Measurements from ENCODE around the gene TMEM131L.
A peak's percentile ranks its signal among the peaks of the same experiment; 100 is the strongest.
"Not testable (repeated sequence)": the region's sequence is repeated elsewhere in the genome, so short reads cannot be mapped to it uniquely, and the experiment has no call there.

Gene TMEM131L

DNA sequence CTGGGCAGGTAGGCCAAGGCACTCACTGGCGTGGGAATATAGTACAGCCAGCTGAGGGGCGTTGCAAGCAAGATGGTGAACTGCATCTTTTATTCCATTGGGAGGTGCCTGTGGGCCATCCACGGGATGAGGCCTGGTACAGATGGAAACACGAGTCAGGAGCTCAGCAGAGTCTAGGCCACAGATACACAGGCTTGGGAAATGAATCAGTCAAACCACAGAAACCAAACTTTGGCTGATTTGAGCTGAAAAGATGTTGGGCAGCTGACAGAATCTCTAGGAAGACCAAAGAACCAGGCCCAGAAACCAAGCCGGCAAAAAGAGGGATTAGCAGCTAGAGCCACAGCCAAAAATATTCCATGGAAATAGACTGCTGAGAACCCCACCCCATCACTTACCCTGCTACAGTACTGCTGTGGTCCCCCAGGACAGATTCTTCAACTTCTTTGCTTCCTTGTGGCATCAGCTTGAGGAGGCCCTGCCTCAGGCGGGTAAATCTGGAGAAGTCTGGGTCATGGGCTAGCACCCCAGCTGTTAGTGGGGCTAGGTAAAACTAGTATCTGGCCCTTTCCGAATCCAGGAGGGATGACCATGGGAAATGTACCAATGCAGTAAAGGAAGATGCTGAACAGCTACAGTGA lies 75.4 kb downstream of the TMEM131L start:
- peak; percentile 95 for DNase-seq (ENCODE audit: low read depth, low spot score)

DNA sequence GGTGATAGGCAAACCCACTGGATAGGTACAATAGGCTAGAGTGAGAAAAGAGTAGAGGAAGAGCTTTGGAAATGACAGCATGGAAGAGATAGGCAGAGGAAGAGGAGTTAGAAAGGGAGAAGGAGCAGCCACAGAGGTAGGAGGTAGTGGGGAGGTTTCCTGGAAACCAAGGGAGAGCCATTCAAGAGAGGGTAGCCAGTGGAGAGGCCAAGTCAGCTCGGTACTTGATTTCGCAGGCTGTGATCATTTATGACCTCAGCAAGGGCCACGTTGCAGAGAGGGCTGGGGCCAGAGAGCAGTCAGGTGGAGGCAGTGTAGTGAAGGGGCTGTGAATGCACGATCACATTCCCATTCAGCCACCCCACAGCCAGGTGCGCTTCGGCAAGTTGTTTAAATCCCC lies 76.0 kb downstream of the TMEM131L start:
- no peak for DNase-seq (ENCODE audit: low read depth, low spot score)

DNA sequence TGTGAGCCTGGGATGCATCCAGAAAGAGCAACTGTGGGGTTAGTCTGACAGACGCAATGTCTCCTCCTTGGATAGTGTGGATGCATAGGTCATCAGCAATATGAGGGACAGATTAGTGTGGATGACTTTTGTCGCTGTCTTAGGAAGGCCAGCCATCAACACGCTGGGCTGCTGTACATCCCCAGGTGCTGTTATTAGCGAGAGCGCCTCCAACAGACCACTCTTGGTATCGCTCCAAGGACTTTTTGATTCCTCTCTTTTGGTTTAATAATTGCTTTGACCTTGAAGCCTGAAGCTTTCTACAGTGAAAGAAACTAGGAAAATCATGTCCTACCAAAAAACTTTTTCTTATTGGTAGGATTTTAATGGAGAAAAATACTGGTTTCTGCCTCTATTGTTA lies 76.7 kb downstream of the TMEM131L start:
- no peak for DNase-seq (ENCODE audit: low read depth, low spot score)

- no peak for DNase-seq (ENCODE audit: low read depth, low spot score)
Observed at GRCh38 chr4:153543351-153543750, 77.2 kb downstream of the TMEM131L start.

GRCh38 chr4:153545822-153546221 lies 79.7 kb downstream of the TMEM131L start:
- DNase-seq (ENCODE audit: low read depth, low spot score), result no peak

DNA sequence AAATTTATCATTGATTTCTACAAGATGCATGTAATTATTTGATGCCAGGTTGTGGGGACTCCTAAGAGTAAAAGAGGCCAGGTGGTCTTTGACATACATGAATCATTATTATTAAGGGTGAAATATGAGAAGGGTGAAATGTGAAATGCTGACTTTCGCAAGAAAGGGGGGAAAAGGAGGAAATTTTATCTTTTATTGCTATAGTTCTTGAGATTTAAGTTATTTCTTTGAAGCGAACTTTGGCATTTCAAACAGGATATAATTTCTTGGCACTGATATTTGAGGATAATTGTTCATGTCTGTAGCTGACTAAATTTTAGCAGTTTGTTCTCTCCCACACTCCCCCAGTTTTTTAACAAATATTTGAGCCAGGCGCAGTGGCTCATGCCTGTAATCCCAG lies 80.1 kb downstream of the TMEM131L start:
- DNase-seq (ENCODE audit: low read depth, low spot score), result no peak

DNA sequence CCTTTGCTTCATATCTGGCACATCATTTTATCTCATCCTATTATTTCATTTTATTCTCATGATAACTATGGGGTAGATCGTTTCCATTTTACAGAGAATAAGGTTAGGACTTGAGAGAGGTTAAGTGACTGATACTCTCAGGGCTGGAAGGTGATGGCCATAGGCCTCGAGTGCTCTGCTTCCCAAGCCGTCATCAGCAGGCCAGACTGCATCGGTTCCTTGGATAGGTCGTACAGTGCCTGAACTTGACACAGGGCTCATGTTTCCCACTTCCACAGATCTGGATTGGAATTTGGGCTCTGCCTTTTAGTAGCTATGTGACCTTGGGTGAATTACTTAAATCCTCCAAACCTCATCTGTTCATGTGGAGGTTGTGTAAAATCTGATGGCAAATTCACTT lies 81.4 kb downstream of the TMEM131L start:
- DNase-seq (ENCODE audit: low read depth, low spot score), result no peak

DNA sequence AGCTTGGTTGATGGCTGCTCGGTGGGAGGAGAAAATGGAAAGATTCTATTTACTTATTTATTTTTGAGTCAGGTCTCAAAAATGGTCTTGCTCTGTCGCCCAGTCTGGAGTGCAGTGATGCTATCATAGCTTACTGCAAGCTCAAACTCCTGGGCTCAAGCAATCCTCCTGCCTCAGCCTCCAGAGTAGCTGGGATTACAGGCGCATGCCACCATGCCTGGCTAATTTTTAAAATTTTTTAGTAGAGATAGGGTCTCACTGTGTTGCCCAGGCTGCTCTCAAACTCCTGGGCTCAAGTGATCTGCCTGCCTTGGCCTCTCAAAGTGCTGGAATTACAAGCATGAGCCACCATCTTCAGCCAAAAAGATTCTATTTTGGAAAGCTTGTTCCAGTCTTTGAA lies 82.7 kb downstream of the TMEM131L start:
- DNase-seq (ENCODE audit: low read depth, low spot score), result not testable (repeated sequence)

- DNase-seq (ENCODE audit: low read depth, low spot score), result no peak
Observed at GRCh38 chr4:153549405-153549804, 83.2 kb downstream of the TMEM131L start.

DNA sequence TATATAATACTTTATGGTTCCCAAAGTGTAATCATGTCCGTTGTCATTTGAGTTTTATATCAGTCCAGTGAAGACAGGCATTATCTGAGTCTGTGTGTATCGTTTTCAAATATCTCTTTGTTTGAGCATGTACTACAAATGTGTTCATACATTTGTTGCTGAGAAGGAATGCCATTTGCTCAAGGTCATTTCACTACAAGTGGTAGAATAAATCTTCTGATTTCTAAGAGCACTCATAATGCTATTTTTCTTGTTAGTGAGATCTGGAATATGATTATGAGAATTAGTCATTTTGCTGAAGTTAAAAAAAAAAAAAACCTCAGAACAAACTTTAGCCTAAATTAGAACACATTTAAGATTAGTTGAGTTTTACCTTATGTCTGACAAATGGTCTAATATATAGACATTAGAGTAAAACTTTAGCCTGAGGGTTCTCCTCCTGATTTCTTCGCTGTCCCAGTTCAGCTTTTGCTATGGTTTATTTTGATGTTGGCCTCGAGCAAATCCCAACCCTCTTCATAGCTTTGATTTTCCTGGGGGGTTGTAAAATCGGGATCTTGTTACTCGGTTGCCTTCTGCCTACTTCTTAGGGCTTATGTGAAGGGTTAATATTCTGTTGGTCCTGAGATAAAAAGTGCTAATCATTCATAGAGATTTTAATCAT lies 87.1 kb downstream of the TMEM131L start:
- no peak for DNase-seq (ENCODE audit: low read depth, low spot score)

DNA sequence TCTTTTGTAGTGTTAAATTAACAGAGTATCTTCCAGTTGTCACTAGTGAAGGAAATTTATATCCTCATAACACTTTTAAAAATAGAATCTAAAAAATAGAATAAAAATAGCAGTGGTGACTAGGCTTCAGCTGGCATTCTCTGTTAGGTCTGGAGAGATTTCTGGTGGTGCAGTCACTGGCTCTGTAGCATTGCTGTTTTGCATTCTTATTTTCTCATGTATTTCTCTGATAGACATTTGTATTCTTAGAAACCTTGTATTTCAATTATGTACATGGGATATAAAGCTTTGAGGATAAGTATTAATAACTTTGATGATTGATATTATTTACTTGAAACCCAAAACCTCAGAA lies 87.6 kb downstream of the TMEM131L start:
- no peak for DNase-seq (ENCODE audit: low read depth, low spot score)

DNA sequence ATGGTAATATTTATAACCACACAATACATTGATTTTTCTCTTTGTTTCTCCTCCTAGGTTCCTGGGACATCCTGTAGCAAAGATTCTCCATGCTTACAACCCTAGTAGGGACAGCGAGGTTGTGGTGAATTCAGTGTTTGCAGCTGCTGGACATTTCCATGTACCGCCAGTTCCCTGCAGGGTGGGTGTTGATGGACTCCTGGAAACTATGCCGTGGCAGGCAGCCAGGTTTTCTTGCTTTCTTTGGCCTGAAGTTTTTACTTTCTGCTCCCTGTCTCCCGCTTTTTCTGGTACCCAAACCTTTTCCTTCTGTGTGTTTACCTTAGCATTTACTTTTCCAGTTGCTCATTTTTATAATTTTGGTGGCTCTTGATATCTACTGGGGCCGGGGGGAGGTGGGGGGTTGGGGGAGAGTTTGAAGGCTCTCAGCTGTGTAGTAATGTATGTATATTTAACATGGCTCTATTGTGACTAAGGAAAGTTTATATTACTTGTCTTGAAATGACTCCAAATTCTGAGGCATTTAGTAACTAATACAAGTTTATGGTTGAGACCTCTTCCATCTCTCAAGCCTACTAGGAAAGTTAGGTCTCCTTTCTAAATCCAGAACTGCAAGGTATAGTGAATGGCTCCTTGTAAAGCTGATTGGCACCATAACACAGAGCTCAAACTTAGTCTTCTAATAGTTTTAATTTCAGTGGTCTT lies 89.7 kb downstream of the TMEM131L start:
- peak; percentile 94 for DNase-seq (ENCODE audit: low read depth, low spot score)

DNA sequence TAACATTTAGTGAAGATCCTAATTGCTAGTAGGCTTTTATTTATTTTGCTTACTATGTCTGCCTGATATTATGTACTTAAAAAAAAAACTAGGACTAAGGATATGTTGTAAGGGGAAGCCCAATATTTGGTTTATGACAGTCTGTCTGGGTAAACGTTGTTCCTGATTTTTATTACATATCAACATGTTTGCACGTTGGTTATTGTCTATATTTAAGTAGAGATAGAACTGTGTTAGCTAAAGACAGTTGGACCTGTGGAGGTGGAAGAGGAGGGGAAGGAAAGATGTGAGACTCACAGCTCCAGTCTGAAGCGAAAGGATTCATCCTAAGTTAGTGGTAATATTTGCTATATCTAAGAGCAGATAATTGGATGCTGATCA lies 90.3 kb downstream of the TMEM131L start:
- no peak for DNase-seq (ENCODE audit: low read depth, low spot score)

DNA sequence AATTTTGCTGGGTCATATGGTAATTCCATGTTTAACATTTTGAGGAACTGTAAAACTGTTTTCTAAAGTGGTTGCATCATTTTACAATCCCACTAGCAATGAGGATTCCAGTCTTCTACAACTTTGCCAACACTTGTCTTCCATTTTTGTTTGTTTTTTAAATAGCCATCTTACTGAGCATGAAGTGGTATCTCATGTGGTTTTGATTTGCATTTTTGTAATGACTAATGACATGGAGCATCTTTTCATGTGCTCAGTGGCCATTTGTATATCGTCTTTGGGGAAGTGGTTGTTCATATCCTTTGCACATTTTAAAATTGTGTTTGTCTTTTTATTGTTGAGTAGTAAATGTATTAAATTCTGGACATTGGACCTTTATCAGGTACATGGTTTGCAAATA lies 94.7 kb downstream of the TMEM131L start:
- no peak for DNase-seq (ENCODE audit: low read depth, low spot score)

DNA sequence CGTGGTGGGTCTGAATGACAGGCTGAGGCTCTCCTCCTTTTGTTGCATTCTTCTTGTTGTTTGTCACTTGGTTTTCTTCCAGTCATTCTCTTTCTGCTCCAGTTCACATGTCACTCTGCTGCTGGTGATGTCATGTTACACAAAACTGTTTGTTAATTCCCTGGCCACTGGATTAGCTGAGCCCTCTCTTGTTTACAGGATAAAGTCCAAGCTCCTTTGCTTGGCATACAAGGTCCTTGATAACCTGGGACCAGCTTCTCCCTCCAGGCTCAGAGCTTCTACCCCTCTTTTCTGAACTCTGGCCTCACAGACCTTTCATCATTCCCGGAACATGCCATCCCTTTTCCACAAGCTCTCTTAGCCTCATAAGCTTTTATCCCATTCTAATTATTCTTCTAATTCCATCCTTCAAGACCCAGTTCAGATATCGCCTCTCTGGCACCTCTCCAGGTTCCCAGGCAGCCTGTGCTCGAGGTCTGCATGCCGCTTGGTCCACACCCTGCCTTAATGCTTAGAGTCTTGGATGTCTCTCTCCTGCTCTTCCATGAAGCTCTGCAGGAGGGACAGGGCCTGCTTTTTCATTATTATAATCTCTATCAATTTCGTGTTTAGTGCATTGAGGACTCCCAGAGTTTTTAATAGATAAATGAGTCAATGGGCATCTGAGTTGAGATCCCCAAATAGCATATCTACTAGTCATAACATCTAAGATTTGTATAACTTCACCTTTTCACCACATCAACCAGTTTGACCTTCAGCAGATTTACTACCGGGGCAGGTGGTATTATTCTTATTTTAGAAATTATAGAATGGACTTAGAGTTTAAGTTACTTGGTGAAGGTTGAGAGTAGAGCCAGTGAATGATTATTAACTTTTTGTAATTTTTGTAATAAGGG lies 98.7 kb downstream of the TMEM131L start:
- peak; percentile 82 for DNase-seq (ENCODE audit: low read depth, low spot score)

- no peak for DNase-seq (ENCODE audit: low read depth, low spot score)
Observed at GRCh38 chr4:153566631-153567150, 100.5 kb downstream of the TMEM131L start.

- DNase-seq (ENCODE audit: low read depth, low spot score), result not testable (repeated sequence)
Observed at GRCh38 chr4:153567660-153568059, 101.5 kb downstream of the TMEM131L start.

DNA sequence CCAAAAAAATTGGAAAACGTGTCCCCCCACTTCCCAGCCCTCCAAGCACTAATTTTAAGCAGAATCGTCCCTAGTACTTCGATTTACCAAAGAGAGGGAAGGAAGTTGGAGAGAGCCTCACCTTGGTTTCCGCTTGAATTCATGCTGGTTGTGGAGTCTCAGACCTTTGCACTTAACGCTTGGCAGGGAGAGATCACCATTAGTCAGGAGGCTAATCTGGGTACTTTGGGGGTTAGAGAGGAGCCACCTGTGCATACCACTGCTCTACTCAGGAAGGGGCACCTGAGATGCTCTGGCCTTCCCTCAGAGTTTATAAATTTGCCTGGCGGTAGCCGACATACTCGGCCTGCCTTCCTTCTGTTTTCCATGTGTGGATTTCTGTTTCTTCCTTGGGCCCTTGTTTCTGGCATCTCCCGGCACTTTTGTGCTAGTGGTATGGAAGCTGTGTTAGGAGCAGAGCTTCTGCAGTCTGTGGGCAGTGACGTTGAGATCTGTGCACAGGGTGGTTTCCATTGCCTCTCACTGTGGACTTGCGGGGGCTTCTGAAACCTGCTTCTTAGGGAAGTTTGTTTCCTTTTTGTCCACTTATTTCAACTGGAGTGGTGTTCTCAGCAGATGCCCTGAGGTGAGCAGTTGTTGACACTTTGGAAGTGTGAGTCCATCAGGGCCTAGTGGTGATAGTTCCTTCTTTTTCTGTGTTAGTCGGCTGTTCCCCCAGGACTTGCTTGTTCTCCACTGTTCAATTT lies 104.2 kb downstream of the TMEM131L start:
- DNase-seq (ENCODE audit: low read depth, low spot score), result no peak

DNA sequence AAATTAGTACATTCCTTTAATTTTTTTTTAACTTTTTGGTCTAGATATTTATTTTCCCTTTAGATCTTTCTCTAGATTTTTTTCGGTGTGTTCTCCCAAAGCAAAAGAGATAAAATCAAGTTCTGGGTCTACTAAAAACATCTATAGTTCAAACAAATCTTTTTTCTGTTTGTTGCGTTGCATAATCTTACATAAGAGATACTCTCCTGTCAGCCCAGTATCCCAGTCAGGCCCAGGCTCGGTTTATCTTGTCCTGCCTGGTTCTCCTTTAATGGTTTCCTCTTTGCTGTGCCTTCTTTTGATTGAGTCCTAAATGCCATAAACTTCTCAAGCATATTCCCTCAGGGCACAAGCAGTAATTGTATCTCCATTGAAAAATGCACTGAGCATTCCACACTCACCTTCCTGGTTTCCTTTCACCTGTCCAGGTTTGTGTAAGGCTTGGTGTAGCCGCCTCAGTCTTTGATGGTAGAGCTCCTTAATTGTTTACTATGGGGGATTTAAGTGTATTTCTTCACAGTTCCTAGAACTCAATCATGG lies 104.9 kb downstream of the TMEM131L start:
- no peak for DNase-seq (ENCODE audit: low read depth, low spot score)

DNA sequence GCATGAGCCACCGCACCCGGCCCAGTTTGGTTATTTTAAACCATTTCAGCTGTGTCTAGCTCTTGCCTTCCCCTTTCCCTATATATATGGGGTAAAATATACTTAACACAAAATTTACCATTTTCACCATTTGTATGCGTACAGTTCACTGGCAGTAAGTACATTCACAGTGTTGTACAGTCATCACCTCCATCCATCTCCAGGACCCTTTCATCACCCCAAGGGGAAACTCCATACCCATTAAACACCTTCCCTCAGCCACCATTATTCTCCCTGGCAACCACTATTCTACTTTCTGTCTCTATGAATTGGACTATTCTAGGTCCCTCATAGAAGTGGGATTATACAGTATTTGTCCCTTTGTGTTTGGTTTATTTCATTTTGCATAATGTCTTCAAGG lies 106.4 kb downstream of the TMEM131L start:
- no peak for DNase-seq (ENCODE audit: low read depth, low spot score)

DNA sequence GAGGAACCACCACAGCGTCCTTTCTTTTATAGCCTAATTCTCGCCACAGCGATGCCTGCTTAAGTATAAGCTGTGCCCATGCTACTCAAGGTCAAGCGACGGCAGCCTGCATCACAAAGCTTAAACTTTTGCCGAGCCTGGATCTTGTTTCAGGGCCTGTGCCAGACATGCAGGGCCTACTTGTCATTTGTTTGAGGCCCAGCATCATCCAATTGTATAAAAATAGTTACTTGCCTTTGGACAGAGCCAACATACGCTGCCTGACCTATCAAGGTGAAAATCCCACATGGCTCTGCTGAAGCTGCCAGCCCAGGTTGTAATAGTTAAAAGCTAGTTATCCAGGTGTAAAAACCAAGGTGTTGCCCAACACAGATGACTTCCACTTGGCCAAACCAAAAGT lies 107.1 kb downstream of the TMEM131L start:
- DNase-seq (ENCODE audit: low read depth, low spot score), result no peak

All from astrocyte of the hippocampus (primary cell).